NAMALWA (cell line): Measurements from ENCODE around the gene PCP4.

Source experiments
- DNase-seq: peaks from one replicate; pipeline ENCODE4 v3.0.0-alpha.2; 2015; ENCODE audit warnings: low spot score

The PCP4 gene

GRCh38 chr21:39923476-39923875, 56.2 kb downstream of the PCP4 start:
- DNase-seq = no peak

GRCh38 chr21:39924577-39925308, 57.5 kb downstream of the PCP4 start:
- peak; percentile 5 for DNase-seq

DNA sequence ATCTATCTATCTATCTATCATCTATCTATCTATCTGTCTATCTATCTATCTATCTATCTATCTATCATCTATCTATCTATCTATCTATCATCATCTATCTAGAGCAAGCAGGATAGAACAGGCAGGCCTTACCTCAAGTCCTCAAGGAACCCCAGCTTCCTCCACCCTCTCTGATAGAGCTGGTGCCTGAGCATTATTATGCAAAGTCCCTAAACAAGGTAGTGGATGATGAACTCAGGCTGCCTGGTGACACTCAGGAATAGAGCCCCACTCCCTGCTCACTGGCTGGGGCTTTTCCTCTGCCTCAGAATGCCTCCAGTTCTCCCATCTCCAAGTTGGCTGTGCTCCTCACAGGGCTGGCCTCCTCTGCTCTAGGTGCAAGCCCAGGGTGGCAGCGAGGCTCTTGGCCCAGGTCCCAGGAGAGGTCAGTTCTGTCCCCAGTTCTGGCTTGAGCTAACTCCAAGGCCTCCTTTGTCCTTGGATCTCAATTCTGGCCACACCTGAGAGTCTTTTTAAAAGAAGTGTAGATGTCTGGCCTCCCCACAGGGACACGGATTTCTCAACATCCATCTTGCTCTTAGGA, 60.2 kb downstream of the PCP4 start:
- no peak for DNase-seq

DNA sequence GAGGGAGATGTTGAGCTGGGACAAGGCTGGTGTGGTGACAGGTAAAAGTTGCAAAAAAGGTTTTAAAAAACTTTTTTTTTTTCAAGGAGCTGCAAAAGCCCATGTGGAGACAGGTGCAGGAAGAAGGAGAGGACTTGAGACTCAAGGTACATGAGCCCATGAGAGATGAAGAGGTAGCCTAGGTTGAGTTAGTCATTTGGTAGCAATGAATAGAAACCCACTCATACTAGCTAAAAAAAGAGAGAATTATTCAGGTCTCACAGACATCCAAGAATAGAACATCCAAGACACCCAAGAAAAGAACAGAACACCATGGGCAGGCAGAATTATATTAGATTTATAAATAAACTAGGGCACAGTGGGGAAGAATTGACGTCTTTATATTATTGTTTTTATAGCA, 65.1 kb downstream of the PCP4 start:
- no peak for DNase-seq

GRCh38 chr21:39934895-39935294, 67.7 kb downstream of the PCP4 start:
- no peak for DNase-seq

DNA sequence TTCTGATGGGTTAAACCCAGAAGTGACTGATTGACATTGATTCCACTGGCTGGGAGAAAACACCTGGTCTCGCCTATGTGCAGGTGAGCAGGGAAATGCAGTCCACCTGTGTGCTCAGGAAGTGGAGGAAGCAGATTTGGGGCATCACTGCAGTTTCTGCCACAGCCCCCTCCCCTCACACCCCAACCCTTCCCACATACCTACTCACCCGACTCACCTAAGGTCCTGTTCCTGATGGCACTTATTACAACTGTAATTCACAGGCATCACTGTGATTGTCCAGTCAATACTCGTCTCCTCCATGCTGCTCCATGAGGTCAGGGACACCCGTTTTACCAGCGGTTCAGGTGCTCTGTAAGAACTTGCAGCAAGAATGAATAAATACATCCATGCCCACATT, 68.5 kb downstream of the PCP4 start:
- no peak for DNase-seq

DNA sequence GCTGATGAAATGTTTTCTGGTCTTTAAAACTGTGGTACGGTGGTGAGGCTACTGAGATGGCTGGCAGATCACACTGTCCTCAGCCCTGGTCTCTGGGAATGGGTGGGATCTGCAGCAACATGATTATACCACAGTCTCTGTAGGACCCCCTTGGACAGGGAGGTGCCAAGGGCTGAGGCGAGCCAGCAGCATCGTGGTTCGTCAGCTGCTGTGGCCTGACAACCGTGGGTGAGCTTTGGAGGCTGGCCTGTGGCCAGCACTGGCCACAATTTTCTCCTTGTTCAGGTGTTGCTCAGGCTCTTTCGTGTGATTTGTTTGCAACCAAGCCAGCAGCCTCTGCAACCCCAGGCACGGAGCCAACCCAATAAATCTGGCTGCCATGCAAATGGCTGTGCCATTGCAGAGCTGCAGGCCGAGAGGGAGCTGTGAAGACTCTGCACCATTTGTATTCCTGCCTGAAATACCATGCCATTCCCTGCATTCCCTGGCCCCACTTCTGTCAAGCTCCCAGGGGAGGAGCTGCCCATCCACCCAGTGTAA, 70.9 kb downstream of the PCP4 start:
- no peak for DNase-seq

DNA sequence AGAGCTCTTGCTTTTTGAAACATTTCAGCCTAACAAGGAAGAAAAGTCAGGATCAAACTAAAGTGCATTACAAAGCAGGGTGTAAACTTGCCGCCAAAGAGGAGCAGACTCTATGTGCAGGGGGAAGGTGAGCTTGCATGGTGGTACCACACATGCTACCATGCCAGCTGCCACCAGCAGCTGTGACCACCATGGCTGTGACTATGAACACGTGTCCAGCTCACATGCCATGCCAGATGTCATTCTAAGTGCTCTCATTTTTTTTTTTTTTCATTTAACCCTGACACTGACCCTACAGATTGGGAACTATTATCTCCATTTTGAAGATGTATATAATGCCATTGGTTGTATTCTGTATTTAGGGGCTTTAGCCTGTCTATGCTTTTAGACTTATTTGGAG, 79.0 kb downstream of the PCP4 start:
- DNase-seq = no peak

DNA sequence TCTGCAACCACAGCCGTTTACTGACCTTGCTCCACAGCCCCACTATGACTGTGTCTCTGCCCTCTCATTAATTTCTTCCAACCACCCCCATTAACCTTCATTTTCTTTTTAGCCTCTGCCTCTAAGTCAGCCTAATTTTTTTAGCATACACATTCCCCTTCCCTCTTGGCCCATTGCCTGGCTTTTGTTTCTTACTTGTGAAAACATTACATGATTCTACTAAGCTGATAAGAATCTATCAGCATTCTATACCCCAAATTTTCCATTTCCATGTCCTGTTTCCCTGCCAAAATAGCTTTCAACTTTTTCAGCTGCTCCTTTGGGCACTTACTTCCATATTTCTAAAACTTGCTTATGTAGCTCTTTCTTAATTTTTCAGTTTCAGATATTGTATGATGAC, 79.8 kb downstream of the PCP4 start:
- DNase-seq = no peak

GRCh38 chr21:39951183-39952101, 84.2 kb downstream of the PCP4 start:
- no peak for DNase-seq

GRCh38 chr21:39952265-39952664, 85.0 kb downstream of the PCP4 start:
- DNase-seq = no peak

DNA sequence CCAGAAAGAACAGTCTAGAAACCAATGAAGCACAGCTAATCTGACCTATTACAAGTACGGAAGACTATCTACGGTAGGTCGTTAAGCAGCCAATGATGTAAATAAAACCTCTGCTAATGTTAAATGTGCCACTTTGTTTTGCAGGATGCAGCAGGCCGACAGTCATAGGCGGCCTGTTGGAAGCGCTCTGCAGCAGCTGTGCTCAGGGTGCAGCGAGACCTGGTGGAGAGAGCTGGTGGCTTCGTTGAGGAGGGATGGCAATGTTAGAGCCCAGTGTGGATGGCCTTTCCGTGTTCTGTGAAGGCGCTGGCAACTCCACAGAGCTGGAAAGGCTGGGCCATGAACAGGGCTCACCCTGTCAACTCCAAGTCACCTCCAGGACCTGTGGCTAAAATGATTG, 87.3 kb downstream of the PCP4 start:
- DNase-seq = no peak

- DNase-seq = no peak
These were observed 88.1 kb downstream of the PCP4 start for GRCh38 chr21:39955326-39955725.

GRCh38 chr21:39956586-39956985, 89.3 kb downstream of the PCP4 start:
- DNase-seq = no peak

- no peak for DNase-seq
These were observed 91.5 kb downstream of the PCP4 start for GRCh38 chr21:39958731-39959130.

DNA sequence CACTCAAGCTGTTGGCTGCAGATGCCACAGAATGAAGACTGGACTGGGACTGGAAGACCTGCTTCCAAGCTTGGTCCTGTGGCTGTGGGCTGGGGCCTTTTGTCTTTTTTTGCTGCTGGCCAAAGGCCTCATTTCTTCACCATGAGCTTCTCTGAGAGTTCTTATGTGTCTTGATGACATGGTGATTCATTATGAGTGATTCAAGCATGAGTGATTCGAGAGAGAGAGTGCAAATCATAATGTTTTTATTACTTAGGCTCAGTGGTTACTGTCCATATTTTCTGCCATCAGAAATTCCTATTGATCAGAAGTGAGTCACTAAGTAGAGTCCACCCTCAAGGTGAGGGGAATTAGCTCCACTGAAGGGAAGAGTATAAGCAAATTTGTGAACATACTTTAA, 94.0 kb downstream of the PCP4 start:
- DNase-seq = no peak

DNA sequence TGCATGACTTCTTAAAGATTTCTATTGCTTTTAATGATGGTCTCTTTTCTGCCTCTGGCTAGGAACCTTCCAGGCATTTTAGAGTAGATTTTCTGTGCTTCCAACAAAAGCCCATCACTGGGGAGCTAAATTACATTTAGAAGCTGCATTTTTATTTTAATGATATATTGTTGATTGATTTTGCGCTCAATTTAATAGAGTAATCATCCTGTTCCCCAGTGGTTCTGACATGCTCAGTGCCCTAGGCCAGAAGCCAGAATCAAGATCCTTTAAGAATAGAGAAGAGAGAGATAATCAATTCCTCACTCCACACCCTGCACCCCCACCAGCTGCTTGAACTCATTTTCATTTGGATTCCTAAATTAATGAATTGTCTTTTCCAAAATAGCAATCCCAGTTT, 97.8 kb downstream of the PCP4 start:
- DNase-seq = no peak

DNA sequence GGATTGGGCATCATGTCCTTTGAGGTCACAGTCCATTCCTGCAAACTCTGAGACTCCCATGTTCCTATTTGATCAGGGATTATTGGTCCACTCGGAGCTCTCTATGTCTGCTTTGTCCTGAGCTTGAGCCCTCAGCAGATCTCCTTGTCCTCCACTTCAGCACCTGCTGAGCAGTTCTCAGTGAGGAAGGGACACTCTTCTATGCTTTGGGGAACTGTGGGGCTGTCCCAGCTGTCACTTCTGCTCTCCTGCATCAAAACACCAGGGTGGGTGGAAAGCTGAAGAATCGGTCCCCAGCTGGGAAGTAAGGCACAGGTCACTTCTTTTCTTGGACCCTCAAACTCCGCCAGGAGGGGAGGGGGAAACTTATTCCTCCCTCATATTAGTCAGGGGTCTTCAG, 99.5 kb downstream of the PCP4 start:
- DNase-seq = no peak

DNA sequence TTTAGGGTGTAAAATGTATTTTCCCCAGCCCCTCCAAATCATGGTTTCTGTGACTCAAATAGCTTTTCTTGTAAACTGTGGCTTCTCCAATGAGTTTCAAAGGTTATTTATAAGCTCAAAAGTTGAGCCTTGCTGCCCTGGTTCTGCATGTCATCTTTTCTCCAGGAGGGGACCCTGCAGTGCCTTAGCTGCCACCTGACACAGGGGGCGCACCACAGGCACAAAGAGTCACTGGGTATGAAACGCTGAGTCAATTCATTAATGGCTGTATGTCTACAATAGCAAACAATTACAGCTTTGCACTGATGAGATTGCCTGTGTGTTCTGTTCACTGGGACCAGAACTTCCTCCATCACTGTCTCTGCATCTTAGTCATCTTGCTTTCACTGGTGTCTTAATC, 100.8 kb downstream of the PCP4 start:
- no peak for DNase-seq

DNA sequence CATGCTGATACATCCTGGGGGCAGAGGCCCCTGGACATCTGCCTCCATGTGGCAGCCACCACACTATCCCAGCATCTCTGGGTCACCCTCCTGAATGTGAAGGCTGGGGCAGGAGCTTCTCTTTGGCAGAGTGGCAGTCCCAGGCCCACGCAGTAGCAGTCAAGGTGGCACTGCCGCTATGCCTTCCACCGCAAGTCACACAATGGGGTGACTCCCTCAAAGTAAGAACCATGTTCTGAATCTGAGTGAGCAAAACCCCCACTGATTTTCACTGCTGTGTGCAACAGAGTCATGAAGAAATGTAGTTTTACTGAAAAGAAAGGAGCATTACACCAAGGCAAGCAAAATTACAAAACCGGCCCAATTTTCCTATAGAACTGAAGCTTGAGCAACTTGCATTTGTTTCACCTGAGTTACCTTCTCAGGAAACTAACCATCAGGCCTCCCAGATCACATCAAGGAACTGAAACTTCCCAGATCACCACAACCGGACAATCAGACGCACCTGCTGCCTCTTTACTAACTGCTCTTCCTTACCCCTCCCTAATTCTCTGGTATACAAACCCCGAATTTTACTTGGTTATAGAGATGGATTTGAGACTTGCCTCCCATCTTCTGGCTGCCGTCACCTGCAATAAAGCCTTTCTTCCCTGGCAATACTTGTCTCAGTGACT, 102.6 kb downstream of the PCP4 start:
- no peak for DNase-seq

DNA sequence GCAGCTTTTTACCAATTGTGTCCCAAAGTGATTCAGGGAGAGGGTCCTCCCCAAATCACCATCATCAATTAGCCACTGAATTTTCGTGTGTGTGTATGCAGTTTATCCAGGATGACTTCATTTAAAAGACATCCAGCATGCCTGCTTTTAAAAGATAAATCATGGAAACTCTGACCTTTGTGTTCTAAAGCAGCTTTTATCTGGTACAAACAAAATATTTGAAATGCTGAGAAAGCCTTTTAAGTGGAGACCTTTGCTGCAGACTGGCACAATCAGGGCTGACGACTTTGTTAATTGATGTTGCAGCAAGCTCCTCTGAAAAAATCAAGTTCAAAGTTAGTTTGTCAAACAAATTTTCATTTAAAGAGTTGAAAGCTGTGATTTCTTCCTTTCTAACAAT, 104.7 kb downstream of the PCP4 start:
- no peak for DNase-seq

DNA sequence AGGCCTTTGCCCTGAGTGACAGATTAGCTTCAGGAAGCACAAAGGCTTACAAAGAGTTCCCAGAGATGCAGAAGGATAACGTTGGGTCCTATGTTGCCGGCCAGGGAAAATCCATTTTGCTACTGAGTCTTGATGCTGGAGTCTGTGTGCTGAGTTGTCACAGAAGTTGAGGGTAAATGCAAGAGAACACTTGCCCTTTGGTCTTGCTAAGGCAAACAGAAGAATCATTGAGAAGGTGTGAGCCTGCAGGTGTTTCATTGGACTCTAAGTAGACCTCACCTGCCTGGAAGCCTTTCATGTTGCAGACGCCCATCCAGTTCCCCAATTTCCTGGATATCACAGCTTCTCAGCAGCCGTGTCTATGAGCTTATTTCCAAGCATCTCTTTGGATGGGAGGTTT, 105.2 kb downstream of the PCP4 start:
- DNase-seq = no peak
